GM12801 (cell line): ENCODE results near the gene ING2.

Experiments
- CTCF ChIP-seq: IDR thresholded peaks from one replicate; pipeline ENCODE4 v1.5.1; 2011; ENCODE audit warnings: control low read depth; ENCODE audit not compliant: insufficient read length; ENCODE audit errors: extremely low read depth

The ING2 gene

GRCh38 chr4:183527326-183527725 is 22.5 kb downstream of the ING2 start:
- TF ChIP-seq CTCF: no peak

GRCh38 chr4:183532821-183533220 is 28.0 kb downstream of the ING2 start:
- no peak for TF ChIP-seq CTCF

- no peak for TF ChIP-seq CTCF
These were observed 28.8 kb downstream of the ING2 start for GRCh38 chr4:183533698-183534097.

DNA sequence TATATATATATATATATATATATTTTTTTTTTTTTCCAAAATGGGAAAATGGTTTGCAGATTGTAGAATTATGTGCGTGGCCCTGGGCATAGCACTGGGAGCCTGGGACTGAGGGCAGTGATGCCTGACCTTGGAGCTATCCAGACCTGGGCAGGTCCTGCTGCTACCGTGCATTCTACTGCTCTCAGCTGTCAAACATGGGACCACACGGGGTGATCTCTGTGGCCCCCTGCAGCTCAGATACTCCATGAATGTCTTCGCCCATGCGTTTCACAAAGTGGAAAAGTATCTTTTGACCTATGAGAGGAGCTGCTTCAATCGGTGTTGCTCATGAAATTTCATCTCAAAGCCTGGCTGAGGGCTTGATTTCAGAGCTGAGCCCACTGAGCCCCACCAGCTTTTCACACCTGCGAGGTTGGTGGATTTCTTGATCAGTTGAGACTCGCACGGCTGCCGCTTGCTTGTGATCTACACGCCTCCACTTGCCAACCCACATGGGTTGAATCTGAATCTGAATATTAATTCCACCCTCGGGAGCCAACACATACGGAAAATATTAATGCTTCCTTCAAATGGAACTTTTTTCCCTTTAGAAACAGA is 35.7 kb downstream of the ING2 start:
- no peak for TF ChIP-seq CTCF

DNA sequence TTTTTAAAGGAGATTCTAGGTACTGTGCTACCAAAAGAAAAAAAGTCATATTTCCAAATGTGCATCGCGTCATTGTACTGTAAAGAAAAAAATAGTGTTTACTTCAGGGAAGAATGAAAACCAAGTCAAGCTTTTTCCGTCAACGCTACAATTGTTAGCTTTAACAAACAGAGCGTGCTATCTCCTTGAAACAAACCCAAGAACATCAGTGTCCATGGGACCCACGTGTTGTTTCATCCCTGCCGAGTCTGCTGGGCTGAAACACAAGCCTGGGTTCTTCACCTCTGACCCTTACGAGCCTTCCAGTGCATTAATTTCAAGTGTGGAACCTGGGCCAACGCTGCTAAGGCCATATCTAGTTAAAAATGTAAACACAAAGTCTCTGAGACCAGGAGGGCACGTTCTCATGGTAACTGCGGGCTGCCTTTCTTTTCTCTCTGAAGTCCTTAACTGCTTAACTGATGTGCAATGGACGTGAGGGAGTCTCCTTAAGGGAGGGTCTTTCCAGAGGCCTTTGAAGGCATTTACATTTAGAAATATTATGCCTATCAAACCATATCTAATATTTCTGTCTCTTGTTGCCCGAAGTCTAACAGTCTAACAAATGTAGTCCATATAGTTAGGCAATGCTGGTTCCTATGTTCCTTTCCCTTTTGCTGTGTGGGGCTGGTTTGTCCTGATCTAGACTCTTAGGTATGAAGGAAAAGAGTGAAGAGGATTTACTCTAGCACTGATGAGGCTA is 36.3 kb downstream of the ING2 start:
- no peak for TF ChIP-seq CTCF

DNA sequence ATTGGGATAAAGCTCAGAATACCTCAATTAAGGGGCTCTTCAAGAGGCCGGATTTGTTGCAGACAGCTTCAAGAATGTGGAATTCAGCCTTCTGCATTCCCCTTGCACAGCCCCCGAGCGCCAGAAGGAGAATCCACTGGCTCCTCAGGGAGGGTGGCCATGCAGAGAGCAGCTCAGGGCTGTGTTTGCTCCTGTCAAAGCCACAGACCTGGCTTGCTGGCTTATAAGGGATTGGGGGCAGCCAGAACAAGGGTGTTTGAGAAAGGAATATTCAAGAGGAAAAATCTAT is 36.8 kb downstream of the ING2 start:
- TF ChIP-seq CTCF: no peak

- TF ChIP-seq CTCF: no peak
These were observed 38.6 kb downstream of the ING2 start for GRCh38 chr4:183543435-183543834.

DNA sequence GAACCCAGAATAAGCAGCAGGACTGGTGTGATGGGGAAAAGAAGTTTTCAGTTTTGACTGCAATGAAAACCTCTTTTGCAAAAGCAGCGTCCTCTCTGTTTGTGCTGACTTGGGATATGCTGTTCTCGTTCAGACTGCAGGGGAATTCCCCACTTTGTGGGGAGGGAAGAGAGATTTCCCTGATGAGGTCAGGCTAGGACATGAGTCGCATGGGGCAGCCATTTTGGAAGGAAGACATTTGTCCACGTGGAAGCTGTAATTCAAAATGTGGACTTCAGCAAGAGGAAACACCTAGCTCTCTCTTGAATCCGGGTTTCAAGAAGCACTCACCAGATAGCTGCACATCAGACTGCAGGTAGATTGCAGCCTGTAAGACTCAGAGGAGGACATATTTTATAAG is 39.3 kb downstream of the ING2 start:
- TF ChIP-seq CTCF: no peak
